Measurements from ENCODE around the gene ZFPL1. TPM values are rescaled to one million over a fixed set of nuclear protein-coding genes. Genes with fewer than 3 reads are reported as not detected.

The ZFPL1 gene
- total and polyA plus RNA-seq, 9 of the 15 experiments (the other 6 are each of a cell fraction or from before 2014, with no cell fraction given) = 3.7 to 37.5 (median 22.7) TPM

DNA sequence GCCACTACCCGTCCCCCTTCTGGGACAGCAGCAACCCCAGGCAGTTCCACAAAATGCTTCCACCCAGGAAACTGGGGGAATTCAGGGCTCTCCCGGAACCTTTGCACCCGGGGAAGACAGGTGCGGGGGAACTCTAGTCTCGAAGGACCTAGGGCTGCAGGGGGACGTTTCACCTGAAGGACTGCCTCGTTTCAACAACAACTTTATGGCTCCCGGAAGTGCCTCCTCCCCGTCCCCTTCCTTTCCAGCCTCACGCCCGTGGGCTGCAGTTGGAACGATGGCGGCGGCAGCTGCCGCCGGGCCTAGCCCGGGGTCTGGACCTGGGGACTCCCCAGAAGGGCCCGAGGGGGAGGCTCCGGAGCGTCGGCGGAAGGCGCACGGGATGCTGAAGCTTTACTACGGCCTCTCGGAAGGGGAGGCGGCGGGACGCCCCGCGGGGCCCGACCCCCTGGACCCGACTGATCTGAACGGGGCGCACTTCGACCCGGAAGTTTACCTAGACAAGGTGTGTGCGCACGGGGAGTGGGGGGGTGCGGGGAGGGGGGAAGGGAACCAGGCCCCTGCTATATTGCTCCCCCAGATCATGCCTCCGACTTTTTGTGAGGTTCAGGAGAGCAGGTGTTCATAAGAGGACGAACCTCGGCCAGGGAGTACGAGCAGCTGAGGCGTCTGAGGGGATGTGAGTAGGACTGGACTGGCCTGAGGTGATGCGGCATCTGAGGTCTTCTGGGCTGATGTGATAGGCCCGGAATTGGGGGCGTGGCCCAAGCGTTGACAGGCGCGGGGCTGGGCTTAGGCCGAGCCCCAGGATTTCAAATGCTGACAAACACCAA is 12.2 kb downstream of the ZFPL1 start, which contains the start of gene VPS51 (continued):
- TF ChIP-seq, protein P1, sequence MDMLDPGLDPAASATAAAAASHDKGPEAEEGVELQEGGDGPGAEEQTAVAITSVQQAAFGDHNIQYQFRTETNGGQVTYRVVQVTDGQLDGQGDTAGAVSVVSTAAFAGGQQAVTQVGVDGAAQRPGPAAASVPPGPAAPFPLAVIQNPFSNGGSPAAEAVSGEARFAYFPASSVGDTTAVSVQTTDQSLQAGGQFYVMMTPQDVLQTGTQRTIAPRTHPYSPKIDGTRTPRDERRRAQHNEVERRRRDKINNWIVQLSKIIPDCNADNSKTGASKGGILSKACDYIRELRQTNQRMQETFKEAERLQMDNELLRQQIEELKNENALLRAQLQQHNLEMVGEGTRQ (CRISPR knock-in tag; IDR thresholded peaks at IDR 0.05) = no peak
- TF ChIP-seq BCL6 (CRISPR knock-in tag; IDR thresholded peaks at IDR 0.05) (0 out of 2 replicates have a peak, but pooled peaks have one; percentile 43), HOXB6 (CRISPR knock-in tag; IDR thresholded peaks at IDR 0.05; ENCODE audit: borderline replicate concordance) (no peak), HIVEP1 (CRISPR knock-in tag; IDR thresholded peaks at IDR 0.05) (peak; percentile 72; the same call in 1 of the 2 replicates), MECOM (CRISPR knock-in tag; IDR thresholded peaks at IDR 0.05) (0 out of 2 replicates have a peak, but pooled peaks have one; percentile 70), FOSL1 (tag; conservative IDR thresholded peaks at IDR 0.05) (peak; percentile 53; the same call in 1 of the 2 replicates), DIDO1 (tag; IDR thresholded peaks at IDR 0.05; ENCODE audit: low read depth) (peak; percentile 97), TEAD1 (CRISPR knock-in tag; IDR thresholded peaks at IDR 0.05) (peak; percentile 70 to 80; a peak in 2 of 4 replicates), GABPA (tag; conservative IDR thresholded peaks at IDR 0.05; ENCODE audit: low read depth) (peak; percentile 99), MAZ (CRISPR knock-in tag; conservative IDR thresholded peaks at IDR 0.05 in 1 of 2, IDR thresholded peaks at IDR 0.05 in 1 of 2) (peak; percentile 89 to 94), TOE1 (IDR thresholded peaks at IDR 0.05; ENCODE audit: borderline replicate concordance) (peak; percentile 84), TOE1 (CRISPR knock-in tag; IDR thresholded peaks at IDR 0.05; ENCODE audit: borderline replicate concordance, low read depth) (peak; percentile 76; the same call in 1 of the 2 replicates), GABPB1 (CRISPR knock-in tag; IDR thresholded peaks at IDR 0.05) (peak; percentile 99), ZKSCAN3 (CRISPR knock-in tag; IDR thresholded peaks at IDR 0.05) (no peak), ZFP36 (IDR thresholded peaks at IDR 0.05; ENCODE audit: low read depth, low read length, partially characterized antibody) (peak; percentile 41), E2F3 (CRISPR knock-in tag; IDR thresholded peaks at IDR 0.05) (no peak), BRCA1 (IDR thresholded peaks at IDR 0.05) (no peak), BRCA1 (CRISPR knock-in tag; IDR thresholded peaks at IDR 0.05) (no peak)
- TF ChIP-seq, protein P2, sequence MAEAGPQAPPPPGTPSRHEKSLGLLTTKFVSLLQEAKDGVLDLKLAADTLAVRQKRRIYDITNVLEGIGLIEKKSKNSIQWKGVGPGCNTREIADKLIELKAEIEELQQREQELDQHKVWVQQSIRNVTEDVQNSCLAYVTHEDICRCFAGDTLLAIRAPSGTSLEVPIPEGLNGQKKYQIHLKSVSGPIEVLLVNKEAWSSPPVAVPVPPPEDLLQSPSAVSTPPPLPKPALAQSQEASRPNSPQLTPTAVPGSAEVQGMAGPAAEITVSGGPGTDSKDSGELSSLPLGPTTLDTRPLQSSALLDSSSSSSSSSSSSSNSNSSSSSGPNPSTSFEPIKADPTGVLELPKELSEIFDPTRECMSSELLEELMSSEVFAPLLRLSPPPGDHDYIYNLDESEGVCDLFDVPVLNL (CRISPR knock-in tag; IDR thresholded peaks at IDR 0.05; ENCODE audit: low read depth) = peak; percentile 55; the same call in 1 of the 2 replicates
- TF ChIP-seq, protein P3, sequence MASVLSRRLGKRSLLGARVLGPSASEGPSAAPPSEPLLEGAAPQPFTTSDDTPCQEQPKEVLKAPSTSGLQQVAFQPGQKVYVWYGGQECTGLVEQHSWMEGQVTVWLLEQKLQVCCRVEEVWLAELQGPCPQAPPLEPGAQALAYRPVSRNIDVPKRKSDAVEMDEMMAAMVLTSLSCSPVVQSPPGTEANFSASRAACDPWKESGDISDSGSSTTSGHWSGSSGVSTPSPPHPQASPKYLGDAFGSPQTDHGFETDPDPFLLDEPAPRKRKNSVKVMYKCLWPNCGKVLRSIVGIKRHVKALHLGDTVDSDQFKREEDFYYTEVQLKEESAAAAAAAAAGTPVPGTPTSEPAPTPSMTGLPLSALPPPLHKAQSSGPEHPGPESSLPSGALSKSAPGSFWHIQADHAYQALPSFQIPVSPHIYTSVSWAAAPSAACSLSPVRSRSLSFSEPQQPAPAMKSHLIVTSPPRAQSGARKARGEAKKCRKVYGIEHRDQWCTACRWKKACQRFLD (CRISPR knock-in tag; IDR thresholded peaks at IDR 0.05) = peak; percentile 48; the same call in 1 of the 2 replicates

Measured in K562 (cell line).